NCI-H1417 treated with DMSO at 0.1 percent for 48 hours (cell line): ENCODE measurements around the gene UIMC1.

Source experiments
- DNase-seq: peaks from one replicate; lab custom pipeline; 2025; lab: John Stamatoyannopoulos, UW

Gene UIMC1

GRCh38 chr5:176869501-176870109 is 137.0 kb downstream of the UIMC1 start:
- no peak for DNase-seq

GRCh38 chr5:176868731-176869130 is 137.8 kb downstream of the UIMC1 start:
- DNase-seq: no peak

GRCh38 chr5:176868126-176868525 is 138.5 kb downstream of the UIMC1 start:
- DNase-seq: no peak

GRCh38 chr5:176866707-176867310 is 139.8 kb downstream of the UIMC1 start:
- DNase-seq: no peak

GRCh38 chr5:176865964-176866363 is 140.6 kb downstream of the UIMC1 start:
- no peak for DNase-seq

- DNase-seq: no peak
Measured at GRCh38 chr5:176864755-176865154, 141.8 kb downstream of the UIMC1 start.

GRCh38 chr5:176863765-176864098 is 142.8 kb downstream of the UIMC1 start:
- DNase-seq: no peak

- no peak for DNase-seq
Measured at GRCh38 chr5:176863041-176863764, 143.4 kb downstream of the UIMC1 start.

GRCh38 chr5:176862330-176862995 is 144.1 kb downstream of the UIMC1 start:
- no peak for DNase-seq

- DNase-seq: no peak
Measured at GRCh38 chr5:176861276-176861675, 145.3 kb downstream of the UIMC1 start.

GRCh38 chr5:176860381-176860780 is 146.2 kb downstream of the UIMC1 start:
- no peak for DNase-seq

GRCh38 chr5:176859916-176860315 is 146.7 kb downstream of the UIMC1 start:
- no peak for DNase-seq

- DNase-seq: no peak
Measured at GRCh38 chr5:176857894-176858273, 148.7 kb downstream of the UIMC1 start.

- no peak for DNase-seq
Measured at GRCh38 chr5:176857216-176857893, 149.2 kb downstream of the UIMC1 start.

GRCh38 chr5:176856746-176857145 is 149.8 kb downstream of the UIMC1 start:
- DNase-seq: no peak

GRCh38 chr5:176855598-176855997 is 151.0 kb downstream of the UIMC1 start:
- no peak for DNase-seq
